HCT116 (cell line): ENCODE data around the gene SLC9A9. TPM values are rescaled to one million over a fixed set of nuclear protein-coding genes. Genes with fewer than 3 reads are reported as not detected.

Experiments used
- ATAC-seq: fragments of 200-7000 bp; cut with Tn5 transposase; 2 replicates; pipeline ENCODE4 v1.9.1; 2020; ENCODE audit warnings: mild to moderate bottlenecking, moderate library complexity
- BruUV-seq: library from RNA; stranded (reverse); fragments of 400-500 nt; replicated peaks from 2 replicates; lab custom pipeline; 2021; lab: Mats Ljungman, UMichigan
- CTCF ChIA-PET: fragments of 300-600 bp; sonication (Branson Sonifier 250); formaldehyde crosslinking; loops from one replicate; lab custom pipeline; 2021; ENCODE audit warnings: antibody characterized with exemption; lab: Charles Lee
- POLR2A ChIA-PET: fragments of 300-600, 350-600 bp; sonication (Branson Sonifier 250); formaldehyde crosslinking; loops from one replicate; lab custom pipeline; 2021; ENCODE audit warnings: antibody characterized with exemption; lab: Charles Lee
- RAD21 ChIA-PET, 2 experiments: fragments of 300-600 bp; sonication (Branson Sonifier 250); formaldehyde crosslinking; loops; one replicate each; lab custom pipeline; 2023; ENCODE audit warnings: low total read pairs in 2 of 2; ENCODE audit not compliant: uncharacterized antibody in 2 of 2, unreplicated experiment in 2 of 2, low non-redundant PET in 1 of 2; lab: Charles Lee
- DNase-seq: peaks from one replicate; pipeline ENCODE4 v3.0.0-alpha.2; 2010; ENCODE audit warnings: low read depth, low spot score
- H2AFZ ChIP-seq: fragments of 200-600 bp; shearing (Covaris generic), sonication (generic); 2 replicates; pipeline ENCODE4 v1.6.1; 2017; ENCODE audit warnings: low read depth, mixed run types, mixed read lengths, antibody characterized with exemption, low read length; ENCODE audit not compliant: poor library complexity, severe bottlenecking
- H3K27ac ChIP-seq: 2 replicates; pipeline ENCODE4 v1.5.1; 2012; ENCODE audit warnings: low read depth, low read length
- H3K27me3 ChIP-seq: fragments of 200-600 bp; sonication (generic); 2 replicates; pipeline ENCODE4 v1.6.1; 2016; ENCODE audit warnings: mixed run types, low read length, mixed read lengths; ENCODE audit not compliant: insufficient read depth
- H3K36me3 ChIP-seq, 2 experiments: fragments of 200-500 bp in 1 of 2; fragments of 200-600 bp in 1 of 2; sonication (Bioruptor generic) in 1 of 2; sonication (generic) in 1 of 2; 2 replicates each; pipeline versions ENCODE4 v1.5.1 to v1.6.1; 2014 to 2016; ENCODE audit warnings: low read length in 2 of 2, inconsistent platforms in 1 of 2, mixed read lengths in 1 of 2, mixed run types in 1 of 2; ENCODE audit not compliant: insufficient read depth in 2 of 2, control insufficient read depth in 1 of 2
- H3K4me1 ChIP-seq, 2 experiments: fragments of 200-600 bp in 1 of 2; sonication (generic) in 1 of 2; 2 replicates each; pipeline versions ENCODE4 v1.5.1 to v1.6.1; 2012 to 2017; ENCODE audit warnings: low read length in 2 of 2, inconsistent platforms in 1 of 2, mild to moderate bottlenecking in 1 of 2, mixed read lengths in 1 of 2, mixed run types in 1 of 2, moderate library complexity in 1 of 2; ENCODE audit not compliant: insufficient read depth in 2 of 2, control insufficient read depth in 1 of 2
- H3K4me2 ChIP-seq: fragments of 200-600 bp; sonication (generic); 2 replicates; pipeline ENCODE4 v1.6.1; 2017; ENCODE audit warnings: mixed run types, low read length, mixed read lengths
- H3K4me3 ChIP-seq, 2 experiments: fragments of 200-600 bp in 1 of 2; sonication (generic) in 1 of 2; replicated peaks in 1 of 2; 2 replicates each; pipeline ENCODE4 v1.5.1; 2011 to 2016; ENCODE audit warnings: low read length in 2 of 2, control low read depth in 1 of 2, low read depth in 1 of 2, mild to moderate bottlenecking in 1 of 2, mixed read lengths in 1 of 2, mixed run types in 1 of 2
- H3K79me2 ChIP-seq: fragments of 200-600 bp; sonication (generic); 2 replicates; pipeline ENCODE4 v1.6.1; 2017; ENCODE audit warnings: mild to moderate bottlenecking, mixed run types, low read length, moderate library complexity, mixed read lengths; ENCODE audit not compliant: insufficient read depth
- H3K9ac ChIP-seq: fragments of 200-600 bp; sonication (generic); 2 replicates; pipeline ENCODE4 v1.6.1; 2016; ENCODE audit warnings: low read length, mixed read lengths
- H3K9me2 ChIP-seq: fragments of 200-600 bp; sonication (generic), shearing (Covaris generic); 2 replicates; pipeline ENCODE4 v1.6.1; 2017; ENCODE audit warnings: mixed run types, mild to moderate bottlenecking, moderate library complexity; ENCODE audit not compliant: insufficient read depth
- H3K9me3 ChIP-seq, 2 experiments: fragments of 200-500 bp in 1 of 2; fragments of 200-600 bp in 1 of 2; sonication (Bioruptor generic) in 1 of 2; sonication (generic) in 1 of 2; 2 replicates each; pipeline ENCODE4 v1.6.1; 2014 to 2017; ENCODE audit warnings: low read length in 2 of 2, mixed read lengths in 2 of 2, inconsistent platforms in 1 of 2, low read depth in 1 of 2, mild to moderate bottlenecking in 1 of 2, mixed run types in 1 of 2, moderate library complexity in 1 of 2; ENCODE audit not compliant: control insufficient read depth in 1 of 2, insufficient read depth in 1 of 2
- H4K20me1 ChIP-seq: fragments of 200-600 bp; sonication (generic), shearing (Covaris generic); 2 replicates; pipeline ENCODE4 v1.6.1; 2017; ENCODE audit warnings: mixed run types, mild to moderate bottlenecking, moderate library complexity; ENCODE audit not compliant: insufficient read depth
- CBX3 ChIP-seq: IDR thresholded peaks from 2 replicates; pipeline ENCODE4 v1.6.1; 2012; ENCODE audit warnings: low read depth
- EGR1 ChIP-seq: IDR thresholded peaks from 2 replicates; pipeline ENCODE4 v1.6.1; 2012; ENCODE audit warnings: low read depth
- ELF1 ChIP-seq: IDR thresholded peaks from 2 replicates; pipeline ENCODE4 v1.6.1; 2012; ENCODE audit warnings: low read depth, borderline replicate concordance
- FOSL1 ChIP-seq: IDR thresholded peaks from 2 replicates; pipeline ENCODE4 v1.6.1; 2012; ENCODE audit warnings: low read depth
- JUND ChIP-seq: IDR thresholded peaks from 2 replicates; pipeline ENCODE4 v1.6.1; 2012
- POLR2A ChIP-seq: IDR thresholded peaks from 2 replicates; pipeline ENCODE4 v1.7.0; 2011; ENCODE audit warnings: borderline replicate concordance; ENCODE audit not compliant: insufficient read depth, insufficient read length; ENCODE audit errors: extremely low read depth
- POLR2AphosphoS5 ChIP-seq: IDR thresholded peaks from 2 replicates; pipeline ENCODE4 v1.6.1; 2011; ENCODE audit warnings: mild to moderate bottlenecking, low read depth, low read length, moderate library complexity
- RAD21 ChIP-seq: IDR thresholded peaks from 2 replicates; pipeline ENCODE4 v1.6.1; 2012; ENCODE audit warnings: low read depth, mild to moderate bottlenecking
- SIN3A ChIP-seq: IDR thresholded peaks from 2 replicates; pipeline ENCODE4 v1.6.1; 2012; ENCODE audit warnings: low read depth
- SP1 ChIP-seq: IDR thresholded peaks from 2 replicates; pipeline ENCODE4 v1.6.1; 2012; ENCODE audit warnings: low read depth
- SRF ChIP-seq: IDR thresholded peaks from 2 replicates; pipeline ENCODE4 v1.6.1; 2012; ENCODE audit warnings: low read depth
- ZFX ChIP-seq: fragments of 450-650 bp; IDR thresholded peaks from 2 replicates; pipeline ENCODE4 v1.6.1; 2017
- ZNF274 ChIP-seq: fragments of 200-500 bp; sonication (Bioruptor generic); IDR thresholded peaks from 2 replicates; pipeline ENCODE4 v1.6.1; 2014; ENCODE audit warnings: mild to moderate bottlenecking, low read depth, low read length, inconsistent platforms
- intact Hi-C: fragments of 100-400 bp; cut with micrococcal nuclease; formaldehyde crosslinking; loops from 2 replicates; pipeline ENCODE4 v1.10.0; 2022
- total RNA-seq: library from RNA; stranded (reverse); gene quantifications from one replicate; pipeline ENCODE4 v1.2.1, GENCODE V29; 2021; ENCODE audit not compliant: unreplicated experiment
- TF ChIP-seq, protein P1 (sequence below): IDR thresholded peaks from 2 replicates; pipeline ENCODE4 v1.6.1; 2011; ENCODE audit warnings: mild to moderate bottlenecking, low read length, moderate library complexity; ENCODE audit not compliant: insufficient replicate concordance; ENCODE audit errors: extremely low read depth
- TF ChIP-seq, protein P2 (sequence below): IDR thresholded peaks from 2 replicates; pipeline ENCODE4 v1.6.1; 2012
- TF ChIP-seq, protein P3 (sequence below): IDR thresholded peaks from 2 replicates; pipeline ENCODE4 v1.6.1; 2012; ENCODE audit warnings: low read depth
- TF ChIP-seq, protein P4 (sequence below), 3 experiments: fragments of 200-600 bp in 1 of 3; sonication (generic) in 1 of 3; IDR thresholded peaks in 2 of 3; conservative IDR thresholded peaks in 1 of 3; 2 replicates each; pipeline ENCODE4 v1.5.1; 2012 to 2017; ENCODE audit warnings: low read depth in 2 of 3, low read length in 2 of 3, antibody characterized with exemption in 1 of 3, borderline replicate concordance in 1 of 3, control low read depth in 1 of 3, mild to moderate bottlenecking in 1 of 3, mixed read lengths in 1 of 3, mixed run types in 1 of 3, moderate library complexity in 1 of 3; ENCODE audit not compliant: insufficient read depth in 1 of 3
- TF ChIP-seq, protein P5 (sequence below): IDR thresholded peaks from 2 replicates; pipeline ENCODE4 v1.6.1; 2012

Gene SLC9A9
- total RNA-seq, 1 experiment from 2014 or later: 0.20 TPM

DNA sequence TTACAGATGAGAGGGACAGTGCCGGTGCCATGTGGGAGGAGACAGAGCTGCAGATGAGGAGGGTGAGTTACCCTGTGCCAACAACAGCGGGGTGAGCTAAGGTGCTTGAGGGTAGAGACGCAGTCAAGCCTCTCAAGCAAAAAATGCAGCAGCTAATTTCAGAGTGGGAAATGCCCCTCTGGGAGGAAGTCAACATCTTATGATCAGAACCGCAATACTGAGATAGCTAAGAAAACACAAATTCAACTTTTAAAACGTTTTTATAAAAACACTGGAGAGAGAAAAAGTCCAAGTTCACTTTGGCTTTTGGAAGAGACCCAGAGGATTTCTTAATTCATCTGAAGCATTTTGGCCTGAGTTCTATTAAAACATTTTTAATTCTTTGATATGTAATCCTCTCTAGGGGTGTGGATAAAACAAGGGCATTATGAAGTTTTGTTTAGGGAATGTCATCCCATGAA is 319.2 kb downstream of the SLC9A9 start:
- RAD21 ChIA-PET: no interaction called here
- H3K4me1 ChIP-seq: no peaks in the 10 kb centered on the region
- intact Hi-C loops: no loop called here
- no peaks in the 10 kb centered on the region for H3K79me2 ChIP-seq
- no peak for DNase-seq
- CTCF ChIA-PET: no interaction called here
- H3K36me3 ChIP-seq: no peaks in the 10 kb centered on the region
- TF ChIP-seq SIN3A (no peak), EGR1 (no peak), RAD21 (no peak), POLR2A (no peak), ZNF274 (no peak), ELF1 (no peak), POLR2AphosphoS5 (no peak), FOSL1 (no peak), ZFX (no peak), SRF (no peak), SP1 (no peak), JUND (no peak), CBX3 (no peak)
- TF ChIP-seq, protein P1, sequence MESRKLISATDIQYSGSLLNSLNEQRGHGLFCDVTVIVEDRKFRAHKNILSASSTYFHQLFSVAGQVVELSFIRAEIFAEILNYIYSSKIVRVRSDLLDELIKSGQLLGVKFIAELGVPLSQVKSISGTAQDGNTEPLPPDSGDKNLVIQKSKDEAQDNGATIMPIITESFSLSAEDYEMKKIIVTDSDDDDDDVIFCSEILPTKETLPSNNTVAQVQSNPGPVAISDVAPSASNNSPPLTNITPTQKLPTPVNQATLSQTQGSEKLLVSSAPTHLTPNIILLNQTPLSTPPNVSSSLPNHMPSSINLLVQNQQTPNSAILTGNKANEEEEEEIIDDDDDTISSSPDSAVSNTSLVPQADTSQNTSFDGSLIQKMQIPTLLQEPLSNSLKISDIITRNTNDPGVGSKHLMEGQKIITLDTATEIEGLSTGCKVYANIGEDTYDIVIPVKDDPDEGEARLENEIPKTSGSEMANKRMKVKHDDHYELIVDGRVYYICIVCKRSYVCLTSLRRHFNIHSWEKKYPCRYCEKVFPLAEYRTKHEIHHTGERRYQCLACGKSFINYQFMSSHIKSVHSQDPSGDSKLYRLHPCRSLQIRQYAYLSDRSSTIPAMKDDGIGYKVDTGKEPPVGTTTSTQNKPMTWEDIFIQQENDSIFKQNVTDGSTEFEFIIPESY: no peak
- TF ChIP-seq, protein P2, sequence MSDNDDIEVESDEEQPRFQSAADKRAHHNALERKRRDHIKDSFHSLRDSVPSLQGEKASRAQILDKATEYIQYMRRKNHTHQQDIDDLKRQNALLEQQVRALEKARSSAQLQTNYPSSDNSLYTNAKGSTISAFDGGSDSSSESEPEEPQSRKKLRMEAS: no peak
- TF ChIP-seq, protein P3, sequence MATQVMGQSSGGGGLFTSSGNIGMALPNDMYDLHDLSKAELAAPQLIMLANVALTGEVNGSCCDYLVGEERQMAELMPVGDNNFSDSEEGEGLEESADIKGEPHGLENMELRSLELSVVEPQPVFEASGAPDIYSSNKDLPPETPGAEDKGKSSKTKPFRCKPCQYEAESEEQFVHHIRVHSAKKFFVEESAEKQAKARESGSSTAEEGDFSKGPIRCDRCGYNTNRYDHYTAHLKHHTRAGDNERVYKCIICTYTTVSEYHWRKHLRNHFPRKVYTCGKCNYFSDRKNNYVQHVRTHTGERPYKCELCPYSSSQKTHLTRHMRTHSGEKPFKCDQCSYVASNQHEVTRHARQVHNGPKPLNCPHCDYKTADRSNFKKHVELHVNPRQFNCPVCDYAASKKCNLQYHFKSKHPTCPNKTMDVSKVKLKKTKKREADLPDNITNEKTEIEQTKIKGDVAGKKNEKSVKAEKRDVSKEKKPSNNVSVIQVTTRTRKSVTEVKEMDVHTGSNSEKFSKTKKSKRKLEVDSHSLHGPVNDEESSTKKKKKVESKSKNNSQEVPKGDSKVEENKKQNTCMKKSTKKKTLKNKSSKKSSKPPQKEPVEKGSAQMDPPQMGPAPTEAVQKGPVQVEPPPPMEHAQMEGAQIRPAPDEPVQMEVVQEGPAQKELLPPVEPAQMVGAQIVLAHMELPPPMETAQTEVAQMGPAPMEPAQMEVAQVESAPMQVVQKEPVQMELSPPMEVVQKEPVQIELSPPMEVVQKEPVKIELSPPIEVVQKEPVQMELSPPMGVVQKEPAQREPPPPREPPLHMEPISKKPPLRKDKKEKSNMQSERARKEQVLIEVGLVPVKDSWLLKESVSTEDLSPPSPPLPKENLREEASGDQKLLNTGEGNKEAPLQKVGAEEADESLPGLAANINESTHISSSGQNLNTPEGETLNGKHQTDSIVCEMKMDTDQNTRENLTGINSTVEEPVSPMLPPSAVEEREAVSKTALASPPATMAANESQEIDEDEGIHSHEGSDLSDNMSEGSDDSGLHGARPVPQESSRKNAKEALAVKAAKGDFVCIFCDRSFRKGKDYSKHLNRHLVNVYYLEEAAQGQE: no peak
- TF ChIP-seq, protein P4, sequence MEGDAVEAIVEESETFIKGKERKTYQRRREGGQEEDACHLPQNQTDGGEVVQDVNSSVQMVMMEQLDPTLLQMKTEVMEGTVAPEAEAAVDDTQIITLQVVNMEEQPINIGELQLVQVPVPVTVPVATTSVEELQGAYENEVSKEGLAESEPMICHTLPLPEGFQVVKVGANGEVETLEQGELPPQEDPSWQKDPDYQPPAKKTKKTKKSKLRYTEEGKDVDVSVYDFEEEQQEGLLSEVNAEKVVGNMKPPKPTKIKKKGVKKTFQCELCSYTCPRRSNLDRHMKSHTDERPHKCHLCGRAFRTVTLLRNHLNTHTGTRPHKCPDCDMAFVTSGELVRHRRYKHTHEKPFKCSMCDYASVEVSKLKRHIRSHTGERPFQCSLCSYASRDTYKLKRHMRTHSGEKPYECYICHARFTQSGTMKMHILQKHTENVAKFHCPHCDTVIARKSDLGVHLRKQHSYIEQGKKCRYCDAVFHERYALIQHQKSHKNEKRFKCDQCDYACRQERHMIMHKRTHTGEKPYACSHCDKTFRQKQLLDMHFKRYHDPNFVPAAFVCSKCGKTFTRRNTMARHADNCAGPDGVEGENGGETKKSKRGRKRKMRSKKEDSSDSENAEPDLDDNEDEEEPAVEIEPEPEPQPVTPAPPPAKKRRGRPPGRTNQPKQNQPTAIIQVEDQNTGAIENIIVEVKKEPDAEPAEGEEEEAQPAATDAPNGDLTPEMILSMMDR (IDR thresholded peaks at IDR 0.05 in 2 of 3, conservative IDR thresholded peaks at IDR 0.05 in 1 of 3; ENCODE audit: borderline replicate concordance in 1 of 3, insufficient read depth in 1 of 3, low read depth in 2 of 3, low read length in 2 of 3): no peak
- TF ChIP-seq, protein P5, sequence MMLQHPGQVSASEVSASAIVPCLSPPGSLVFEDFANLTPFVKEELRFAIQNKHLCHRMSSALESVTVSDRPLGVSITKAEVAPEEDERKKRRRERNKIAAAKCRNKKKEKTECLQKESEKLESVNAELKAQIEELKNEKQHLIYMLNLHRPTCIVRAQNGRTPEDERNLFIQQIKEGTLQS: no peak
- no peak overlapping the region for H3K4me3 ChIP-seq
- no peak overlapping the region for H3K9ac ChIP-seq
- H4K20me1 ChIP-seq: no peaks in the 10 kb centered on the region
- H3K27me3 ChIP-seq: no peaks in the 10 kb centered on the region
- H3K9me2 ChIP-seq: no peaks in the 10 kb centered on the region
- no TSS peak for BruUV-seq
- no peak overlapping the region for H3K27ac ChIP-seq
- no peaks in the 10 kb centered on the region for H3K9me3 ChIP-seq
- ATAC-seq: no peak
- POLR2A ChIA-PET: no interaction called here
- no peak overlapping the region for H3K4me2 ChIP-seq
- no peak overlapping the region for H2AFZ ChIP-seq
